Spinal cord (tissue), 10 donors: ENCODE data around the gene SLC29A4. TPM values are rescaled to one million over a fixed set of nuclear protein-coding genes. Genes with fewer than 3 reads are reported as not detected.
A peak's percentile ranks its signal among the peaks of the same experiment; 100 is the strongest.
"Not testable (repeated sequence)": the region's sequence is repeated elsewhere in the genome, so short reads cannot be mapped to it uniquely, and the experiment has no call there.

Source experiments
- DNase-seq, 6 donors: peaks; one replicate each; pipeline versions ENCODE4 v3.0.0 to v3.0.0-alpha.2; 2013 to 2015; ENCODE audit warnings: low spot score in 6 of 6, low read depth in 4 of 6
- H3K27ac ChIP-seq: one replicate; pipeline ENCODE4 v1.5.1; 2013; ENCODE audit warnings: low read depth, low read length, control low read depth
- H3K27me3 ChIP-seq: one replicate; pipeline ENCODE4 v1.6.1; 2013; ENCODE audit warnings: low read length; ENCODE audit not compliant: control insufficient read depth, insufficient read depth
- H3K36me3 ChIP-seq: one replicate; pipeline ENCODE4 v1.6.1; 2013; ENCODE audit warnings: low read length; ENCODE audit not compliant: control insufficient read depth, insufficient read depth
- H3K4me1 ChIP-seq: one replicate; pipeline ENCODE4 v1.6.1; 2013; ENCODE audit warnings: low read length; ENCODE audit not compliant: control insufficient read depth, insufficient read depth
- H3K4me3 ChIP-seq: one replicate; pipeline ENCODE4 v1.5.1; 2013; ENCODE audit warnings: low read depth, low read length, control low read depth
- H3K9me3 ChIP-seq: one replicate; pipeline ENCODE4 v1.6.1; 2013; ENCODE audit warnings: low read length; ENCODE audit not compliant: control insufficient read depth, insufficient read depth
- WGBS: methylation state at CpG from one replicate; pipeline ENCODE4 v1.1.5; 2013; ENCODE audit warnings: missing lambda C conversion rate; ENCODE audit not compliant: insufficient coverage; 5-methylcytosine and 5-hydroxymethylcytosine counted together
- polyA plus RNA-seq, 2 donors: library from polyadenylated mRNA; unstranded; fragments of 120-200 nt; gene quantifications; one replicate each; pipeline ENCODE4 v1.2.1, GENCODE V29; 2013; ENCODE audit not compliant: insufficient read length in 2 of 2
- total RNA-seq, 2 donors: library from RNA; depleted of rRNA in 1 of 2; stranded (reverse); fragments of 120-200 nt in 1 of 2; fragments of >200 nt in 1 of 2; gene quantifications; one replicate each; pipeline versions ENCODE4 v1.2.3 to v1.2.4, GENCODE V29; 2013 to 2014
- donor health status: healthy.

The SLC29A4 gene
- total and polyA plus RNA-seq, 4 donors = 7.7 to 59.8 (median 33.6) TPM

DNA sequence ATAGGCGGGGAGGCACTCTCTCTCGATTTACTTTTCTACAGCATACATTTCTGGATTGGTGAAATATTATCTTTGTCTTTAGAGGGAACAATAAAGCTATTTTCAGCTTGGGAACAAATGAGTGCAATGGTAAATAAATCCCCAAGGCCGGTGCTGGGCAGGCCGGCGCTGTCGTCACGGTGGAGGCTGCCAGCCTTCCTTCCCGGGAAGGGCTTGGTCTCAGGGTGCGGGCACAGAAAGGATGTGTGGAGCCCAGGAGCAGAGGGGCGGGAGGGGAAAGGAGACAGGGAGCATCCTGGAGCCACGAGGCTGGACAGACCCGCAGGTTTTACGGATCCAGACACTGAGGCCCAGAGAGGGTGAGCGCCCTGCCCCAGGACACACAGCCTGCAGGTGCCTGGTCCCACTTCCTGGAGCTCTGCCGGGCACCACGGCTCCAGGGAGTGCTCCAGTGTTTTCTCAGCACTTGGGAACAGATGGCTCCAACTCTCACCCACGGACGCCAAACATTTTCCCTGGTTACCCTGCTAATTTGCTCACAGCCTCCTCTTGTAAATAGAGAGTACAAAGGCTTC is 8.8 kb upstream of the SLC29A4 start:
- H3K27ac ChIP-seq, H3K36me3 ChIP-seq, H3K27me3 ChIP-seq, H3K4me3 ChIP-seq, H3K9me3 ChIP-seq, DNase-seq: not testable (repeated sequence)
- H3K4me1 ChIP-seq = peaks cover 11% of the 10 kb centered on the region
- WGBS = 72% methylated on average over 11 of the region's 18 CpGs

DNA sequence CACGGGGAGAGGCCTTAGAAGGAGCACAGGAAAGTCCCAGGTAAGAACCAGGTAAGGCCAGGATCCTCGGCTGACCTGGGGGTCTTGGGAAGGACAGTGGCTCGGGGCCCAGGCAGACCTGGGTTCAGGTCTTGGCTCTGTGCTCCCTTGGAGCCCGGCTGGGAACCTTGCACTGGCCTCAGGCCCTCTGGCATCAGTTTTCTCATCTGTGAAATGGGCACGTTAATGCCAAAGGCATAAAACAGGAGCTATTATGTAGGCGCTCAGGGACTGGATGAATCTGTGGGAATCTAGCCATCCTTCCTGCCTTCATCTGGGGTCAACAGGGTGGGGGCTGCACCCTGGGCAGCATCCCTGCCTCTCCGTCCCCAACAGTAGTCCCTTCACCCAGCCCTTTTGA is 8.3 kb upstream of the SLC29A4 start:
- no peak overlapping the region for H3K27ac ChIP-seq

DNA sequence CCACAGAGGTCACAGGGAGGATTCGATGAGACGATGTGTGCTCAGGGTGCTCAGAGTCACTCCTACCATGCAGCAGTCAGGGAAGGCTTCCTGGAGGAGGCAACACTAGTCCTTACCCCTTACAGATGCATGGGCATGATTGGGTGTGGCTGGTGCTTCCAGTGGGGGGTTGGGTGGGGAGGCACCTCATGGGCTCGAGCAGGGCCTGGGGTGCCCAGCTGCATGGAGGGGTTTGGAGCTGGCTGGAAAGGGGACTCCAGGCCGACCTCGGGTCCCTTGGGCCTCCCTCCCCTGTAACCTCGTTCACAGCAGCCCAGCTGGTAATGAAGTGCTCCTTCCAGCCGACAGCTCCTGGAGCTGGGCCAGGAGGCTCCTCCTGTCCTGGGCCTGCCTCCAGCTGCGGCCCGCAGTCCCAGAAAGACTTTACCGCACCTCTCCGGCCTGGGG is 7.7 kb upstream of the SLC29A4 start:
- DNase-seq, H3K27me3 ChIP-seq, H3K36me3 ChIP-seq, H3K4me3 ChIP-seq, H3K27ac ChIP-seq, H3K9me3 ChIP-seq: not testable (repeated sequence)
- WGBS = 29% methylated on average over 5 of the region's 11 CpGs
- peaks cover 11% of the 10 kb centered on the region for H3K4me1 ChIP-seq

More for the DNA sequence above, 8.3 kb upstream of the SLC29A4 start:
- Histone ChIP-seq H3K36me3 (no peaks in the 10 kb centered on the region), H3K4me3 (no peak overlapping the region), H3K27me3 (no peaks in the 10 kb centered on the region), H3K4me1 (peaks cover 11% of the 10 kb centered on the region), H3K9me3 (no peaks in the 10 kb centered on the region)
- no peak for DNase-seq
- WGBS = 90% methylated on average over 7 of the region's 7 CpGs

DNA sequence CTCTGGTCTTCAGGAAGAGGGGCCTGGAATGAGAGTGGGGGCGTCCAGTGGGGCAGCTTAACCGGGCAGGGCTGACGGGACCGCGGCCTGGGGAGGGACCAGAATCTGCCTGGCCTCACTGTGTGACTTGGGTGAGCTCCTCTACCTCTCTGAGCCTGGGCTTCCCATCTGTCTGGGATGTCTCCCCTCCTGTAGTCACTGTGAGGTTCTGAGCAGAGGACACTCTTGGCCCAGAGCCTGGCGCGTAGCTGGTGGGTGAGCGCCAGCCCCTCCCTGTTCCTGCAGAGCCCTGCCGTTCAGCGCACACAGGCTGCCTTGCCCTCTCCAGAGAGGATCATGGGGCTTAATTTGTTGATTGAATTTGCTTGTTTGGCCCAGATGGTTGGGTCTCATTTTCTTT is 7.2 kb upstream of the SLC29A4 start:
- H3K4me1 ChIP-seq = peaks cover 11% of the 10 kb centered on the region
- H3K27me3 ChIP-seq, H3K9me3 ChIP-seq, H3K4me3 ChIP-seq, H3K36me3 ChIP-seq, H3K27ac ChIP-seq: not testable (repeated sequence)
- DNase-seq = peak in 2 of 6 donors; percentile 46 to 58
- WGBS = no CpG with 5 or more reads among the region's 10 CpGs

DNA sequence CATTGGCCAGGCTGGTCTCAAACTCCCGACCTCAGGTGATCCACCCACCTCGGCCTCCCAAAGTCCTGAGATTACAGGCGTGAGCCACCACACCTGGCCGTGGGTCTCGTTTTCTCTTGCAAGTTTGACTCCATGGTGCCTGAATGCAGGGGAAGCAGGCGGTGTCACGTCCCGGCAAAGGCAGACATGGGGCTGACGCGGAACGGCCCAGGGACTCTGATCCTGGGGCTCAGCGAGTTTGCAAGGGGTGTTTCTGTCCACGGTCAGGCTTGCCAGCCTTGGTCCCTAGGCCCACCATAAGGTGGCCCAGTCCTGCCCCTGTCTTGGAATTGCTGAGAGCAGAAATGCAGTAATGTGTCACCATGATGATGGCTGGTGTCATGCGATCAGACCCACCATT is 6.6 kb upstream of the SLC29A4 start:
- not testable (repeated sequence) for DNase-seq, H3K9me3 ChIP-seq, H3K27ac ChIP-seq, H3K4me3 ChIP-seq, H3K27me3 ChIP-seq, H3K36me3 ChIP-seq
- peaks cover 11% of the 10 kb centered on the region for H3K4me1 ChIP-seq
- WGBS = 91% methylated on average over 13 of the region's 14 CpGs

DNA sequence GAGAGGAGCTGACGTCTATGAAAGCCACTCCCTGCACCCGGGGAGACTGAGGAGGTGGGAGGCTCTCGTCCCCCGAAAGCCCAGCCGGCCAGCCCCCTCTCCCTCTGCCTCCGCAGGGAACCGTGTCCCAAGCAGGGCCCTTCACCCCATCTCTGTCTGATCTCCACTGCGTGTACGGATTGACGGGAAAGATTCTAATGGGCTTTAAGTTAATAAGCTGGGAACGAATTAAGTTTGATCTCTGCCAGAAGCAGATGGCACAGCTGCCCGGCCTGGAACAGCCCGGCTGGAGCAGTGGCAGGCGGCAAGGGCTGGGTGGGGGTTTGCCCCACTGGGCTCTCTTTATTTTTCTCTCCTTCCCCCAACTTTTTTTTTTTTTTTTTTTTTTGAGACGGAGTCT is 6.1 kb upstream of the SLC29A4 start:
- no peaks in the 10 kb centered on the region for H3K36me3 ChIP-seq
- H3K4me3 ChIP-seq = no peak overlapping the region
- 86% methylated on average over 7 of the region's 15 CpGs for WGBS
- DNase-seq = no peak
- no peaks in the 10 kb centered on the region for H3K27me3 ChIP-seq
- H3K9me3 ChIP-seq = no peaks in the 10 kb centered on the region
- no peak overlapping the region for H3K27ac ChIP-seq
- peaks cover 11% of the 10 kb centered on the region for H3K4me1 ChIP-seq

DNA sequence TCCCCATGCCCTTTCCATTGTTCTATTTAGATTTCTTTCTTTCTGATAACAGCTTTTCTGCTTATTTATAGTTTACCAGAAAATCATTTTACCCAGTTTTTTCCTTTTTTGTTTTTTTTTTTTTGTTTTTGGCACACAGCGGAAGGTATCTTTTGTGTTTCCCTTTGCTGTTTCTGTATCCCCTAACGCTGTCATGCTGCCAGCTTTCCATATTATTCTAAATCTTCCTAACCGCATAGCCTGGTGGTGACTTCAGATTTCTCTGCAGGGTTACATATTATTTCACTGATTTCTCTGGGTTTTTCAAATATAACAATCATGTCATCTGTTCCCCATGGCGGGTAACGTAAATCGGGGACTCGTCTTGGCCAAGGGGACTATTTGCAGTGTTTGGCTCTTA is 4.0 kb upstream of the SLC29A4 start:
- peak in 1 of 6 donors; percentile 58 for DNase-seq
- Histone ChIP-seq H3K9me3 (no peaks in the 10 kb centered on the region), H3K36me3 (no peaks in the 10 kb centered on the region), H3K4me3 (no peak overlapping the region), H3K27me3 (no peaks in the 10 kb centered on the region), H3K27ac (no peak overlapping the region), H3K4me1 (peaks cover 13% of the 10 kb centered on the region)
- WGBS = 60% methylated on average over 3 of the region's 7 CpGs

DNA sequence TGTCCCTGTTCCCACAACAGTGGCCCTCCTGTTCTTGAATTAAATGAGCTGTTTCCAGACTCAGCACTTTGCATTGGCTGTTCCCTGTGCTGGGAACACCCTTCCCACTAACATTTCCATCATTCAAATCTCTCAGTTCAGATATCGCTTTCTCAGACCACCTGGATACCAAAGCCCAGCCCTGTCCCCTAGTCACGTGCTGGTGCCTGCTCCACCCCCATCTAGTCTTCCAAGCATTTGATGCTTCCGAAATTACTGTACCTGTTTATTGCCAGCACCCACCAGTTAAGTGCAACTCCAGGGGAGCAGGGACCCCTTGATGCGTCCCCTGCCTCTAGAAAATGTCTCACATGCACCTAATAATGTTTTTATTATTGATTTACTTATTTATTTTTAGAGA is 3.0 kb upstream of the SLC29A4 start:
- Histone ChIP-seq H3K27me3 (no peaks in the 10 kb centered on the region), H3K36me3 (no peaks in the 10 kb centered on the region), H3K4me3 (no peak overlapping the region), H3K9me3 (no peaks in the 10 kb centered on the region), H3K27ac (no peak overlapping the region), H3K4me1 (peaks cover 20% of the 10 kb centered on the region)
- WGBS = 52% methylated on average over 2 of the region's 4 CpGs
- DNase-seq = no peak

DNA sequence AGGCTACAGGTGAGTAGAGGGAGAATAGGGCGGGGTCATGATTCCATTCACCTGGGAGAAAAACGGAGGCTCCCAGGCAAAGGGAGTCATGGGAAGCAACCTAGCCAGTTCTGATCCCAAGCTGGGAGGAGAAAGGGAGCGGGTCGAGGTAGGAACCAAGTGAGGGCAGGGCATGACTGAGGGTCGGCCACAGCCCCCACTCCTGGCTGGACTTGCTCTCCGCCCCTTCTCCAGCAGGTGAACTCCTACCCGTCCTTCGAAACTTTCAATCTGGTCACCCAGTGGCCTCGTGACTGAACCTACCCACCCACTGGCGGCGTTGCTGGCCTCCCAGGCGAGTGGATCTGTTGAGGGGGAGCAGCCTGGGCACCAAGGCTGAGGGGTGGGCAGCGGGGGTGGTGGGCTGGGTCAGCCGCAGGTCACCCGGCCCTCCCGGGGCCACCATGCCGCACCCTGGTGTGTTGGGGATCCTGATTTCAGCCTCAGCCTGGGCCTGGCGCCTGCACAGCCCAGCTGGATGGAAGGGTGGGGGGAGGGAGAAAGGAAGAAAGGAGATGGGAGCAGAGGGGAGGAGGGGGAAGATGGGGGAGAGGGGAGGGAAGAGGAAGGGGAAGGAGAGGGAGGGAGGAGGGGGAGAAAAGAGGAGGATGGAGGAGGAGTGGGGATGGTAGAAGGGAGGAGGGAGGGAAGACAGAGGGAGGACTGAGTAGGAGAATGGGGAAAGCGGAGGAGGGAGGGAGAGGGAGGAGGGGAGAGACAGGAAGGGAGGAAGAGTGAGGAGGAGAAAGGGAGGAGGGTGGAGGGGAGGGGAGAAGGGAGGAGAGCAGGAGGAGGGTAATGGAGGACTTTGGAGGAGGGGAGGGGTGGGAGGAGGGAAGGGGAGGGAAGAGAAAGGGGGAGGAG is 894 bp upstream of the SLC29A4 start:
- H3K27me3 ChIP-seq, H3K4me3 ChIP-seq, H3K27ac ChIP-seq, H3K36me3 ChIP-seq, H3K9me3 ChIP-seq: not testable (repeated sequence)
- 37% methylated on average over 13 of the region's 19 CpGs for WGBS
- peak in 1 of 6 donors; percentile 22 for DNase-seq
- H3K4me1 ChIP-seq = peaks cover 20% of the 10 kb centered on the region
